HepG2 (cell line): ENCODE results near the gene GP1BA. TPM values are rescaled to one million over a fixed set of nuclear protein-coding genes. Genes with fewer than 3 reads are reported as not detected.
A peak's percentile ranks its signal among the peaks of the same experiment; 100 is the strongest.

Source experiments
- CAMTA2 ChIP-seq: sonication (generic); formaldehyde crosslinking; IDR thresholded peaks from 2 replicates; pipeline ENCODE4 v1.4.0; 2020; ENCODE audit warnings: mild to moderate bottlenecking, missing genetic modification reagents, borderline replicate concordance
- CHCHD3 ChIP-seq: sonication (generic); formaldehyde crosslinking; IDR thresholded peaks from 2 replicates; pipeline ENCODE4 v1.8.0; 2022; ENCODE audit warnings: mild to moderate bottlenecking, missing genetic modification reagents, moderate library complexity
- FOSL2 ChIP-seq: sonication (generic); formaldehyde crosslinking; IDR thresholded peaks from 2 replicates; pipeline ENCODE4 v1.4.0; 2020; ENCODE audit warnings: missing genetic modification reagents
- GTF3A ChIP-seq: sonication (generic); formaldehyde crosslinking; conservative IDR thresholded peaks from 2 replicates; pipeline ENCODE4 v1.4.0; 2020; ENCODE audit warnings: mild to moderate bottlenecking, missing genetic modification reagents
- JUN ChIP-seq: sonication (generic); formaldehyde crosslinking; IDR thresholded peaks from 2 replicates; pipeline ENCODE4 v1.4.0; 2020; ENCODE audit warnings: mild to moderate bottlenecking, missing genetic modification reagents
- KDM5A ChIP-seq: fragments of 200-600 bp; sonication (generic); IDR thresholded peaks from 2 replicates; pipeline ENCODE4 v1.7.0; 2018; ENCODE audit warnings: antibody characterized with exemption, mild to moderate bottlenecking, low read length, borderline replicate concordance
- MATR3 ChIP-seq: sonication (generic); formaldehyde crosslinking; IDR thresholded peaks from 2 replicates; pipeline ENCODE4 v1.4.0; 2020; ENCODE audit warnings: missing genetic modification reagents
- MYNN ChIP-seq: sonication (generic); formaldehyde crosslinking; IDR thresholded peaks from 2 replicates; pipeline ENCODE4 v1.4.0; 2020; ENCODE audit warnings: mild to moderate bottlenecking, low read depth, missing genetic modification reagents
- NFIB ChIP-seq: sonication (generic); formaldehyde crosslinking; IDR thresholded peaks from 2 replicates; pipeline ENCODE4 v1.9.0; 2021; ENCODE audit warnings: missing genetic modification reagents, mild to moderate bottlenecking, borderline replicate concordance
- SIX4 ChIP-seq: sonication (generic); formaldehyde crosslinking; IDR thresholded peaks from 2 replicates; pipeline ENCODE4 v1.4.0; 2020; ENCODE audit warnings: missing genetic modification reagents
- ZKSCAN8 ChIP-seq: IDR thresholded peaks from 2 replicates; pipeline ENCODE4 v1.6.1; 2016; ENCODE audit warnings: borderline replicate concordance, missing genetic modification reagents, missing compliant biosample characterization
- ZNF569 ChIP-seq: sonication (generic); formaldehyde crosslinking; IDR thresholded peaks from 2 replicates; pipeline ENCODE4 v1.5.0; 2020; ENCODE audit warnings: mild to moderate bottlenecking, missing genetic modification reagents, moderate library complexity, borderline replicate concordance
- ZNF652 ChIP-seq: IDR thresholded peaks from 2 replicates; pipeline ENCODE4 v1.6.1; 2016; ENCODE audit warnings: low read depth, borderline replicate concordance
- ZNF883 ChIP-seq: sonication (generic); formaldehyde crosslinking; IDR thresholded peaks from 2 replicates; pipeline ENCODE4 v1.5.1; 2020; ENCODE audit warnings: mild to moderate bottlenecking, missing genetic modification reagents; ENCODE audit errors: not compliant biosample characterization
- polyA plus RNA-seq, 8 experiments: library from polyadenylated mRNA; depleted of rRNA in 3 of 8; stranded (reverse) in 7 of 8; unstranded in 1 of 8; fragments of >200 nt; fragmentation: Illumina TruSeq in 4 of 8; extraction: Trizol in 4 of 8; gene quantifications; 2 replicates each; pipeline versions ENCODE4 v1.2.1 to v1.2.3, GENCODE V29; 2011 to 2016; ENCODE audit warnings: low read depth in 4 of 8, missing spikeins in 1 of 8, mixed read lengths in 1 of 8; ENCODE audit not compliant: insufficient read depth in 1 of 8
- total RNA-seq, 5 experiments: library from RNA; depleted of rRNA; stranded (reverse); fragments of >200 nt; fragmentation: Illumina TruSeq; extraction: Trizol; gene quantifications; 2 replicates each; pipeline ENCODE4 v1.2.3, GENCODE V29; 2016; ENCODE audit warnings: low read depth in 1 of 5
- TF ChIP-seq, protein P1 (sequence below): sonication (generic); formaldehyde crosslinking; IDR thresholded peaks from 2 replicates; pipeline ENCODE4 v1.9.0; 2022; ENCODE audit warnings: low read depth, missing genetic modification reagents
- TF ChIP-seq, protein P2 (sequence below): sonication (generic); formaldehyde crosslinking; IDR thresholded peaks from 2 replicates; pipeline ENCODE4 v1.9.0; 2021; ENCODE audit warnings: missing genetic modification reagents, borderline replicate concordance
- TF ChIP-seq, protein P3 (sequence below): sonication (generic); formaldehyde crosslinking; IDR thresholded peaks from 2 replicates; pipeline ENCODE4 v1.5.1; 2020; ENCODE audit warnings: mild to moderate bottlenecking, missing genetic modification reagents, moderate library complexity
- TF ChIP-seq, protein P4 (sequence below): sonication (generic); formaldehyde crosslinking; IDR thresholded peaks from 2 replicates; pipeline ENCODE4 v1.9.0; 2021; ENCODE audit warnings: missing genetic modification reagents, mild to moderate bottlenecking, borderline replicate concordance
- TF ChIP-seq, protein P5 (sequence below): sonication (generic); formaldehyde crosslinking; IDR thresholded peaks from 2 replicates; pipeline ENCODE4 v1.8.0; 2022; ENCODE audit warnings: mild to moderate bottlenecking, missing genetic modification reagents, moderate library complexity

GP1BA gene
- total and polyA plus RNA-seq, 2 of the 13 experiments (the other 11 are each of a cell fraction or from before 2014, with no cell fraction given), result not detected

DNA sequence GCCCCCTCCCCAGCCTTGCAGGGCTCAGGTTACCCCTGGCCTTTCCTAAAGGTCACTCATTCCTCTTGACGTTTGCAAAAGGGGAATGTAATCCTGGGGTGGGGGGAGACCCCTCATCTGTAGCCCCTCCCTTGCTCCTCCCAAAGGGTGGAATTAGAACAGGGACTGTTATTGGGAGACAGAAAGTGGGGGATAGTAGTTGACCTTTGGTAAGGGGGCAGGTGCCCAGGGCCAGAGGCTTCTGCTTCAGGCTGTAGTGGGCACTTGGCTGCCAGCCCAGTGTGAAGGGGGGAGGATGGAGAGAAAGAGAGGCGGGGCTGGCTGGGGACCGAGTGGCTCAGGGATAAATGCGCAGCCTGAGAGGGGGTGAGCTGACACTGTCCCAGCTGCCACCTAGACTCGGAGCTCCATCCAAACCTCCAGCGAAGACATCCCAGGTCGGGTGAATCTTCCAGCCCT is 18.7 kb downstream of the GP1BA start, which contains the start of gene ENO3 (continued):
- TF ChIP-seq, protein P1, sequence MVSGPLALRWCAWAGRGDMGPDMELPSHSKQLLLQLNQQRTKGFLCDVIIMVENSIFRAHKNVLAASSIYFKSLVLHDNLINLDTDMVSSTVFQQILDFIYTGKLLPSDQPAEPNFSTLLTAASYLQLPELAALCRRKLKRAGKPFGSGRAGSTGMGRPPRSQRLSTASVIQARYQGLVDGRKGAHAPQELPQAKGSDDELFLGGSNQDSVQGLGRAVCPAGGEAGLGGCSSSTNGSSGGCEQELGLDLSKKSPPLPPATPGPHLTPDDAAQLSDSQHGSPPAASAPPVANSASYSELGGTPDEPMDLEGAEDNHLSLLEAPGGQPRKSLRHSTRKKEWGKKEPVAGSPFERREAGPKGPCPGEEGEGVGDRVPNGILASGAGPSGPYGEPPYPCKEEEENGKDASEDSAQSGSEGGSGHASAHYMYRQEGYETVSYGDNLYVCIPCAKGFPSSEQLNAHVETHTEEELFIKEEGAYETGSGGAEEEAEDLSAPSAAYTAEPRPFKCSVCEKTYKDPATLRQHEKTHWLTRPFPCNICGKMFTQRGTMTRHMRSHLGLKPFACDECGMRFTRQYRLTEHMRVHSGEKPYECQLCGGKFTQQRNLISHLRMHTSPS (CRISPR knock-in tag), result peak; percentile 93
- TF ChIP-seq MYNN (CRISPR knock-in tag), result no peak
- TF ChIP-seq NFIB, result no peak
- TF ChIP-seq ZKSCAN8, result no peak
- no peak for TF ChIP-seq CHCHD3 (CRISPR knock-in tag)
- no peak for TF ChIP-seq JUN (CRISPR knock-in tag)
- TF ChIP-seq, protein P2, sequence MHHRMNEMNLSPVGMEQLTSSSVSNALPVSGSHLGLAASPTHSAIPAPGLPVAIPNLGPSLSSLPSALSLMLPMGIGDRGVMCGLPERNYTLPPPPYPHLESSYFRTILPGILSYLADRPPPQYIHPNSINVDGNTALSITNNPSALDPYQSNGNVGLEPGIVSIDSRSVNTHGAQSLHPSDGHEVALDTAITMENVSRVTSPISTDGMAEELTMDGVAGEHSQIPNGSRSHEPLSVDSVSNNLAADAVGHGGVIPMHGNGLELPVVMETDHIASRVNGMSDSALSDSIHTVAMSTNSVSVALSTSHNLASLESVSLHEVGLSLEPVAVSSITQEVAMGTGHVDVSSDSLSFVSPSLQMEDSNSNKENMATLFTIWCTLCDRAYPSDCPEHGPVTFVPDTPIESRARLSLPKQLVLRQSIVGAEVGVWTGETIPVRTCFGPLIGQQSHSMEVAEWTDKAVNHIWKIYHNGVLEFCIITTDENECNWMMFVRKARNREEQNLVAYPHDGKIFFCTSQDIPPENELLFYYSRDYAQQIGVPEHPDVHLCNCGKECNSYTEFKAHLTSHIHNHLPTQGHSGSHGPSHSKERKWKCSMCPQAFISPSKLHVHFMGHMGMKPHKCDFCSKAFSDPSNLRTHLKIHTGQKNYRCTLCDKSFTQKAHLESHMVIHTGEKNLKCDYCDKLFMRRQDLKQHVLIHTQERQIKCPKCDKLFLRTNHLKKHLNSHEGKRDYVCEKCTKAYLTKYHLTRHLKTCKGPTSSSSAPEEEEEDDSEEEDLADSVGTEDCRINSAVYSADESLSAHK (CRISPR knock-in tag), result no peak
- TF ChIP-seq CAMTA2, result no peak
- peak; percentile 25 for TF ChIP-seq FOSL2 (CRISPR knock-in tag)
- TF ChIP-seq ZNF652, result no peak
- TF ChIP-seq ZNF883 (CRISPR knock-in tag), result no peak
- no peak for TF ChIP-seq MATR3
- peak; percentile 92 for TF ChIP-seq SIX4
- TF ChIP-seq, protein P3, sequence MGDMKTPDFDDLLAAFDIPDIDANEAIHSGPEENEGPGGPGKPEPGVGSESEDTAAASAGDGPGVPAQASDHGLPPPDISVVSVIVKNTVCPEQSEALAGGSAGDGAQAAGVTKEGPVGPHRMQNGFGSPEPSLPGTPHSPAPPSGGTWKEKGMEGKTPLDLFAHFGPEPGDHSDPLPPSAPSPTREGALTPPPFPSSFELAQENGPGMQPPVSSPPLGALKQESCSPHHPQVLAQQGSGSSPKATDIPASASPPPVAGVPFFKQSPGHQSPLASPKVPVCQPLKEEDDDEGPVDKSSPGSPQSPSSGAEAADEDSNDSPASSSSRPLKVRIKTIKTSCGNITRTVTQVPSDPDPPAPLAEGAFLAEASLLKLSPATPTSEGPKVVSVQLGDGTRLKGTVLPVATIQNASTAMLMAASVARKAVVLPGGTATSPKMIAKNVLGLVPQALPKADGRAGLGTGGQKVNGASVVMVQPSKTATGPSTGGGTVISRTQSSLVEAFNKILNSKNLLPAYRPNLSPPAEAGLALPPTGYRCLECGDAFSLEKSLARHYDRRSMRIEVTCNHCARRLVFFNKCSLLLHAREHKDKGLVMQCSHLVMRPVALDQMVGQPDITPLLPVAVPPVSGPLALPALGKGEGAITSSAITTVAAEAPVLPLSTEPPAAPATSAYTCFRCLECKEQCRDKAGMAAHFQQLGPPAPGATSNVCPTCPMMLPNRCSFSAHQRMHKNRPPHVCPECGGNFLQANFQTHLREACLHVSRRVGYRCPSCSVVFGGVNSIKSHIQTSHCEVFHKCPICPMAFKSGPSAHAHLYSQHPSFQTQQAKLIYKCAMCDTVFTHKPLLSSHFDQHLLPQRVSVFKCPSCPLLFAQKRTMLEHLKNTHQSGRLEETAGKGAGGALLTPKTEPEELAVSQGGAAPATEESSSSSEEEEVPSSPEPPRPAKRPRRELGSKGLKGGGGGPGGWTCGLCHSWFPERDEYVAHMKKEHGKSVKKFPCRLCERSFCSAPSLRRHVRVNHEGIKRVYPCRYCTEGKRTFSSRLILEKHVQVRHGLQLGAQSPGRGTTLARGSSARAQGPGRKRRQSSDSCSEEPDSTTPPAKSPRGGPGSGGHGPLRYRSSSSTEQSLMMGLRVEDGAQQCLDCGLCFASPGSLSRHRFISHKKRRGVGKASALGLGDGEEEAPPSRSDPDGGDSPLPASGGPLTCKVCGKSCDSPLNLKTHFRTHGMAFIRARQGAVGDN, result peak; percentile 57
- TF ChIP-seq, protein P4, sequence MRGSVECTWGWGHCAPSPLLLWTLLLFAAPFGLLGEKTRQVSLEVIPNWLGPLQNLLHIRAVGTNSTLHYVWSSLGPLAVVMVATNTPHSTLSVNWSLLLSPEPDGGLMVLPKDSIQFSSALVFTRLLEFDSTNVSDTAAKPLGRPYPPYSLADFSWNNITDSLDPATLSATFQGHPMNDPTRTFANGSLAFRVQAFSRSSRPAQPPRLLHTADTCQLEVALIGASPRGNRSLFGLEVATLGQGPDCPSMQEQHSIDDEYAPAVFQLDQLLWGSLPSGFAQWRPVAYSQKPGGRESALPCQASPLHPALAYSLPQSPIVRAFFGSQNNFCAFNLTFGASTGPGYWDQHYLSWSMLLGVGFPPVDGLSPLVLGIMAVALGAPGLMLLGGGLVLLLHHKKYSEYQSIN (CRISPR knock-in tag), result no peak
- no peak for TF ChIP-seq ZNF569 (CRISPR knock-in tag)
- TF ChIP-seq, protein P5, sequence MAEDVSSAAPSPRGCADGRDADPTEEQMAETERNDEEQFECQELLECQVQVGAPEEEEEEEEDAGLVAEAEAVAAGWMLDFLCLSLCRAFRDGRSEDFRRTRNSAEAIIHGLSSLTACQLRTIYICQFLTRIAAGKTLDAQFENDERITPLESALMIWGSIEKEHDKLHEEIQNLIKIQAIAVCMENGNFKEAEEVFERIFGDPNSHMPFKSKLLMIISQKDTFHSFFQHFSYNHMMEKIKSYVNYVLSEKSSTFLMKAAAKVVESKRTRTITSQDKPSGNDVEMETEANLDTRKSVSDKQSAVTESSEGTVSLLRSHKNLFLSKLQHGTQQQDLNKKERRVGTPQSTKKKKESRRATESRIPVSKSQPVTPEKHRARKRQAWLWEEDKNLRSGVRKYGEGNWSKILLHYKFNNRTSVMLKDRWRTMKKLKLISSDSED (CRISPR knock-in tag), result no peak
- TF ChIP-seq KDM5A, result peak; percentile 63; the same call in 1 of the 2 replicates
- no peak for TF ChIP-seq GTF3A (CRISPR knock-in tag)
